AG09319 (cell line): ENCODE results near the gene STXBP5L.
"Not testable (repeated sequence)": the region's sequence is repeated elsewhere in the genome, so short reads cannot be mapped to it uniquely, and the experiment has no call there.

ENCODE experiments used
- DNase-seq: peaks from one replicate; pipeline ENCODE4 v3.0.0-alpha.2; 2010; ENCODE audit warnings: low read depth; ENCODE audit errors: extremely low read depth
- CTCF ChIP-seq: IDR thresholded peaks from 2 replicates; pipeline ENCODE4 v1.5.1; 2011; ENCODE audit warnings: low read depth, mild to moderate bottlenecking, inconsistent platforms, low read length, moderate library complexity

STXBP5L gene

GRCh38 chr3:121167374-121168139 is 259.6 kb downstream of the STXBP5L start:
- DNase-seq = no peak
- no peak for TF ChIP-seq CTCF

- TF ChIP-seq CTCF = no peak
- no peak for DNase-seq
Observed at GRCh38 chr3:121175083-121175482, 267.1 kb downstream of the STXBP5L start.

GRCh38 chr3:121190626-121191025 is 282.6 kb downstream of the STXBP5L start:
- DNase-seq = not testable (repeated sequence)

GRCh38 chr3:121202573-121202972 is 294.6 kb downstream of the STXBP5L start:
- no peak for TF ChIP-seq CTCF
- DNase-seq = no peak

GRCh38 chr3:121223116-121223515 is 315.1 kb downstream of the STXBP5L start:
- no peak for DNase-seq
- no peak for TF ChIP-seq CTCF

- no peak for DNase-seq
- no peak for TF ChIP-seq CTCF
Observed at GRCh38 chr3:121228971-121229370, 321.0 kb downstream of the STXBP5L start.

GRCh38 chr3:121230194-121230593 is 322.2 kb downstream of the STXBP5L start:
- DNase-seq = not testable (repeated sequence)

GRCh38 chr3:121231872-121232271 is 323.9 kb downstream of the STXBP5L start:
- DNase-seq = no peak
- TF ChIP-seq CTCF = no peak
